MCF 10A (cell line): Measurements from ENCODE around the gene CD24. TPM values are rescaled to one million over a fixed set of nuclear protein-coding genes. Genes with fewer than 3 reads are reported as not detected.

Experiments used
- BruUV-seq: library from RNA; stranded (reverse); fragments of 400-500 nt; replicated peaks from 2 replicates; lab custom pipeline; 2021; lab: Mats Ljungman, UMichigan
- CTCF ChIA-PET: fragments of 300-600 bp; sonication (Branson Sonifier 250); formaldehyde crosslinking; extraction: SDS; loops from one replicate; lab custom pipeline; 2021; ENCODE audit warnings: antibody characterized with exemption, inconsistent platforms; lab: Yijun Ruan, JAX
- POLR2A ChIA-PET: fragments of 300-600, 350-650 bp; sonication (Branson Sonifier 250); formaldehyde crosslinking; extraction: SDS; loops from one replicate; lab custom pipeline; 2020; ENCODE audit warnings: antibody characterized with exemption, inconsistent platforms; lab: Yijun Ruan, JAX
- DNase-seq: peaks from one replicate; pipeline ENCODE4 v3.0.0-alpha.2; 2018; ENCODE audit not compliant: unreplicated experiment
- H3K27ac Mint-ChIP-seq: one replicate; pipeline ENCODE4 v1.8.0; 2022; ENCODE audit warnings: mild to moderate bottlenecking, low read depth, mixed read lengths; ENCODE audit not compliant: unreplicated experiment
- H3K27me3 Mint-ChIP-seq: one replicate; pipeline ENCODE4 v1.8.0; 2022; ENCODE audit warnings: mixed read lengths; ENCODE audit not compliant: insufficient read depth, unreplicated experiment
- H3K36me3 Mint-ChIP-seq: one replicate; pipeline ENCODE4 v1.8.0; 2022; ENCODE audit warnings: mild to moderate bottlenecking, moderate library complexity, mixed read lengths; ENCODE audit not compliant: insufficient read depth, unreplicated experiment
- H3K4me1 Mint-ChIP-seq: one replicate; pipeline ENCODE4 v1.8.0; 2022; ENCODE audit warnings: mixed read lengths; ENCODE audit not compliant: insufficient read depth, unreplicated experiment
- H3K4me3 Mint-ChIP-seq: one replicate; pipeline ENCODE4 v1.8.0; 2022; ENCODE audit warnings: mild to moderate bottlenecking, moderate library complexity, mixed read lengths; ENCODE audit not compliant: unreplicated experiment
- H3K9me3 Mint-ChIP-seq: one replicate; pipeline ENCODE4 v1.8.0; 2022; ENCODE audit warnings: mixed read lengths; ENCODE audit not compliant: unreplicated experiment
- CTCF ChIP-seq: fragments of 200-600 bp; IDR thresholded peaks from one replicate; pipeline ENCODE4 v1.8.0; 2022; ENCODE audit warnings: antibody characterized with exemption, mild to moderate bottlenecking; ENCODE audit not compliant: unreplicated experiment
- intact Hi-C: fragments of 100-400 bp; cut with micrococcal nuclease; formaldehyde crosslinking; loops from 2 replicates; pipeline ENCODE4 v1.14.1; 2022
- total RNA-seq: library from RNA; stranded (reverse); gene quantifications from 2 replicates; pipeline ENCODE4 v1.2.3, GENCODE V29; 2022

The CD24 gene
- total RNA-seq, 1 experiment from 2014 or later = 10.4 TPM

GRCh38 chr6:106988664-106989063 lies 14.1 kb upstream of the CD24 start:
- no peak for TF ChIP-seq CTCF
- no peaks in the 10 kb centered on the region for H3K36me3 Mint-ChIP-seq
- no peak overlapping the region for H3K27ac Mint-ChIP-seq
- no peak overlapping the region for H3K4me3 Mint-ChIP-seq
- no peaks in the 10 kb centered on the region for H3K4me1 Mint-ChIP-seq
- intact Hi-C loops = no loop called here
- no peaks in the 10 kb centered on the region for H3K9me3 Mint-ChIP-seq
- H3K27me3 Mint-ChIP-seq = no peaks in the 10 kb centered on the region
- ChIA-PET CTCF (interaction anchor here (0.7 kb wide), 1 partner anchor 267 kb away, joined by 3 read pairs; no protein-coding TSS in a partner anchor), POLR2A (no interaction called here)
- DNase-seq = no peak
- no TSS peak for BruUV-seq

- POLR2A ChIA-PET = interaction anchor here (0.7 kb wide), 1 partner anchor 549 kb away, joined by 3 read pairs; no protein-coding TSS in a partner anchor
These were observed 7.4 kb upstream of the CD24 start for GRCh38 chr6:106981926-106982325.

DNA sequence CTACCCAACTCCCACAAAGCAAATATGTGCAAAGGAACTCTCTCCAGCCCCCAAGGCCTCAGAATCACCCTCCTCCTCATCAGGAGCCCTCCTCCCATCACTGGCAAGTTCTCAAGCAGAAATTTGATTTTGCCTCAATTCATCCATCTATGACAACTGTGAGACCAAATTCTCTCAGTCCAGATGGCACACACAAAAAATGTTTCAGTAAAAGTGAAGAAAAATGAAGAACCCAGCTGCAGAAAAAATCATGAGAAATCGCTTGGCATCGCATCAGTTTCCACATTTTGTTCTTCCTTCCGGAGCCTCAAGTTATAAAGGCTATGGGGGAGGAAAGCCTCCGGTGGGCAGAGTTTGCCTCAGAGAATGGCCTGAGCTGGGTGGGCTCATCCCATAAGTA lies 6.4 kb upstream of the CD24 start:
- BruUV-seq = no TSS peak
- Mint-ChIP-seq H3K4me3 (no peak overlapping the region), H3K27ac (no peak overlapping the region), H3K27me3 (no peaks in the 10 kb centered on the region), H3K4me1 (peaks cover 5% of the 10 kb centered on the region), H3K9me3 (no peaks in the 10 kb centered on the region), H3K36me3 (no peaks in the 10 kb centered on the region)
- no peak for TF ChIP-seq CTCF
- POLR2A ChIA-PET = interaction anchor here (0.8 kb wide), 1 partner anchor 385 kb away, joined by 3 read pairs; no protein-coding TSS in a partner anchor
- intact Hi-C loops = no loop called here
- CTCF ChIA-PET = interaction anchor here (0.8 to 5.2 kb wide), 9 partner anchors 34 to 1549 kb away, joined by 3 to 46 read pairs (median 6); no protein-coding TSS in a partner anchor
- DNase-seq = no peak

More at GRCh38 chr6:106981926-106982325, 7.4 kb upstream of the CD24 start:
- DNase-seq = no peak
- CTCF ChIA-PET = interaction anchor here (0.6 to 2.6 kb wide), 5 partner anchors 101 to 538 kb away, joined by 3 to 8 read pairs (median 3); no protein-coding TSS in a partner anchor
- Mint-ChIP-seq H3K4me1 (peaks cover 5% of the 10 kb centered on the region), H3K9me3 (no peaks in the 10 kb centered on the region), H3K4me3 (no peak overlapping the region), H3K36me3 (no peaks in the 10 kb centered on the region), H3K27me3 (no peaks in the 10 kb centered on the region), H3K27ac (no peak overlapping the region)
- intact Hi-C loops = no loop called here
- no TSS peak for BruUV-seq
- TF ChIP-seq CTCF = no peak

- BruUV-seq = no TSS peak
- TF ChIP-seq CTCF = peak; percentile 90
- H3K27ac Mint-ChIP-seq = no peak overlapping the region
- peaks cover 5% of the 10 kb centered on the region for H3K4me1 Mint-ChIP-seq
- H3K27me3 Mint-ChIP-seq = no peaks in the 10 kb centered on the region
- ChIA-PET POLR2A (interaction anchor here (0.6 to 1.8 kb wide), 10 partner anchors 106 to 575 kb away, joined by 3 to 7 read pairs (median 4); no protein-coding TSS in a partner anchor), CTCF (interaction anchor here (0.6 to 5.2 kb wide), 53 partner anchors 11 to 650 kb away, joined by 3 to 46 read pairs (median 5); no protein-coding TSS in a partner anchor)
- no peaks in the 10 kb centered on the region for H3K9me3 Mint-ChIP-seq
- intact Hi-C loops = loop anchor here (1.0 to 10.0 kb wide), 8 partner anchors 175 to 644 kb away; no protein-coding TSS in a partner anchor
- no peaks in the 10 kb centered on the region for H3K36me3 Mint-ChIP-seq
- no peak overlapping the region for H3K4me3 Mint-ChIP-seq
- peak; percentile 85 for DNase-seq
These were observed 4.9 kb upstream of the CD24 start for GRCh38 chr6:106979435-106979884.
